NT2/D1 (cell line): ENCODE results near the gene ITPK1.

ENCODE experiments used
- YY1 ChIP-seq: IDR thresholded peaks from 2 replicates; pipeline ENCODE4 v1.6.1; 2011; ENCODE audit not compliant: insufficient read length, insufficient read depth
- ZNF274 ChIP-seq: IDR thresholded peaks from 2 replicates; pipeline ENCODE4 v1.6.1; 2011; ENCODE audit warnings: mild to moderate bottlenecking, low read depth, low read length

DNA sequence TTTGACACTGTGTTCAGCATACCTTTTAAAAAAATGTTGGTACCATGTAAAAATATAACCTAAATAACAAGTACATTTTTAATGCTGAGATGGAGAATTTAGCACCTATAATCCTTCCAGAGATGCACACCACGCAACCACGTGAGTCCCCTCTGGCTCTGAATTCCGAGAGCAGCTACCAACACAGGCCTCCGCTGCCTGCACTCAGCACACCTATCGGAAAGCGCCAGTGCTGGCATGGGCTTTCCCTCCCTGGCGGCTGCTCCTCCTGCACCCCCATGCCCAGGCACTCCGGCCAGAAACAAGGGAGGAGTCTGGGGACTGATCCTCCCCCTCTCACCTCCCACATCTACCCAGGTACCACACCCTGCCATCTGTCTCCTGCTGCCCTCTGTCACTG lies 47.0 kb downstream of the ITPK1 start:
- TF ChIP-seq YY1 = no peak
- no peak for TF ChIP-seq ZNF274
